ENCODE results near the gene APOL2. TPM values are rescaled to one million over a fixed set of nuclear protein-coding genes. Genes with fewer than 3 reads are reported as not detected.

The APOL2 gene
- total RNA-seq, 1 experiment from 2014 or later: 9.9 TPM

DNA sequence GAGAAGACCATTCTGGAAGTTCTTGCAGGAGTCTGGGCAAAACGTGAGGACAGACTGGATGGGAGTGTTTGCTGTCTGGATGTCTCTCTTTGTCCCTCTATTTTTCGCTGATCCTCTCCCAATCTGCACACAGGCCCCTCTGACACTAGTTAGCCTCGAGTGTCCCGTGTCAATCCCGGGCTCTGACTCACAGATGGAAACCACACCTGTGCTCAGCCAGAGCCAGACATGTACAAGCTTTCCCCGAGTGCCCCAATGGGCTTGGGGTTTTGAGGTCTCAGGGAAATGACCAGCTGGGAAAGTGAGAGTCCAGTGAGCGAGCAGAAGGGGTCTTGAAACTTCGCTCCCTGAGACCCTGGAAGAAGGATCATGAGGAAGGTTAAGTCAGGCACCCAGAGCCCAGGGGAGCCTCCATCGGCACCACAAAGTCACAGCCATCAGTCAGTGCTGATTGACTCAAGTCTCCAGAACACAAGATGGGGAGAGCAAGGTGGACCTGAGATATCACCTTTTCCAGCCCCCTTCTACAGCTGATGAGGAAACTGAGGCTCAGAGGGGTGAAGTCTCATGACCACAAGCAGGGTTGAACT is 13.9 kb downstream of the APOL2 start:
- ChIA-PET POLR2A (no interaction called here), RAD21 (ENCODE audit: low non-redundant PET in 1 of 2, low total read pairs in 2 of 2, uncharacterized antibody in 2 of 2, unreplicated experiment in 2 of 2) (no interaction called here), CTCF (no interaction called here)
- no peak overlapping the region for H3K4me3 ChIP-seq (replicated peaks in 1 of 2; ENCODE audit: low read depth in 1 of 2, low read length in 2 of 2)
- BruUV-seq (replicated peaks): no TSS peak
- H3K9me2 ChIP-seq (ENCODE audit: insufficient read depth): no peaks in the 10 kb centered on the region
- no peak overlapping the region for H3K27ac ChIP-seq (ENCODE audit: low read depth, low read length)
- no peak overlapping the region for H3K9ac ChIP-seq (ENCODE audit: low read length)
- no peaks in the 10 kb centered on the region for H3K4me1 ChIP-seq (ENCODE audit: control insufficient read depth in 1 of 2, insufficient read depth in 2 of 2, low read length in 2 of 2)
- H4K20me1 ChIP-seq (ENCODE audit: insufficient read depth): no peaks in the 10 kb centered on the region
- ATAC-seq: no peak
- H3K9me3 ChIP-seq (ENCODE audit: control insufficient read depth in 1 of 2, insufficient read depth in 1 of 2, low read depth in 1 of 2, low read length in 2 of 2): no peaks in the 10 kb centered on the region
- no peak overlapping the region for H2AFZ ChIP-seq (ENCODE audit: low read depth, low read length, poor library complexity, severe bottlenecking)
- no peaks in the 10 kb centered on the region for H3K27me3 ChIP-seq (ENCODE audit: insufficient read depth, low read length)
- H3K4me2 ChIP-seq (ENCODE audit: low read length): no peak overlapping the region
- TF ChIP-seq ELF1 (IDR thresholded peaks at IDR 0.05; ENCODE audit: borderline replicate concordance, low read depth) (no peak), FOSL1 (IDR thresholded peaks at IDR 0.05; ENCODE audit: low read depth) (no peak), TCF7L2 (IDR thresholded peaks at IDR 0.05; ENCODE audit: borderline replicate concordance, extremely low read depth, insufficient read depth, insufficient read length) (no peak), YY1 (IDR thresholded peaks at IDR 0.05; ENCODE audit: extremely low read depth, insufficient replicate concordance, low read depth, low read length) (no peak), EGR1 (IDR thresholded peaks at IDR 0.05; ENCODE audit: low read depth) (no peak), POLR2AphosphoS5 (IDR thresholded peaks at IDR 0.05; ENCODE audit: low read depth, low read length) (no peak), SIN3A (IDR thresholded peaks at IDR 0.05; ENCODE audit: low read depth) (no peak), RAD21 (IDR thresholded peaks at IDR 0.05; ENCODE audit: low read depth) (no peak), POLR2A (IDR thresholded peaks at IDR 0.05; ENCODE audit: borderline replicate concordance, extremely low read depth, insufficient read depth, insufficient read length) (no peak), EZH2 (IDR thresholded peaks at IDR 0.05) (no peak), ZFX (IDR thresholded peaks at IDR 0.05) (no peak), EZH2phosphoT487 (IDR thresholded peaks at IDR 0.05; ENCODE audit: borderline replicate concordance) (no peak), JUND (IDR thresholded peaks at IDR 0.05) (no peak), SP1 (IDR thresholded peaks at IDR 0.05; ENCODE audit: low read depth) (no peak), CEBPB (IDR thresholded peaks at IDR 0.05; ENCODE audit: low read depth) (no peak)
- TF ChIP-seq, protein P1, sequence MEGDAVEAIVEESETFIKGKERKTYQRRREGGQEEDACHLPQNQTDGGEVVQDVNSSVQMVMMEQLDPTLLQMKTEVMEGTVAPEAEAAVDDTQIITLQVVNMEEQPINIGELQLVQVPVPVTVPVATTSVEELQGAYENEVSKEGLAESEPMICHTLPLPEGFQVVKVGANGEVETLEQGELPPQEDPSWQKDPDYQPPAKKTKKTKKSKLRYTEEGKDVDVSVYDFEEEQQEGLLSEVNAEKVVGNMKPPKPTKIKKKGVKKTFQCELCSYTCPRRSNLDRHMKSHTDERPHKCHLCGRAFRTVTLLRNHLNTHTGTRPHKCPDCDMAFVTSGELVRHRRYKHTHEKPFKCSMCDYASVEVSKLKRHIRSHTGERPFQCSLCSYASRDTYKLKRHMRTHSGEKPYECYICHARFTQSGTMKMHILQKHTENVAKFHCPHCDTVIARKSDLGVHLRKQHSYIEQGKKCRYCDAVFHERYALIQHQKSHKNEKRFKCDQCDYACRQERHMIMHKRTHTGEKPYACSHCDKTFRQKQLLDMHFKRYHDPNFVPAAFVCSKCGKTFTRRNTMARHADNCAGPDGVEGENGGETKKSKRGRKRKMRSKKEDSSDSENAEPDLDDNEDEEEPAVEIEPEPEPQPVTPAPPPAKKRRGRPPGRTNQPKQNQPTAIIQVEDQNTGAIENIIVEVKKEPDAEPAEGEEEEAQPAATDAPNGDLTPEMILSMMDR (IDR thresholded peaks at IDR 0.05 in 2 of 3, conservative IDR thresholded peaks at IDR 0.05 in 1 of 3; ENCODE audit: borderline replicate concordance in 1 of 3, insufficient read depth in 1 of 3, low read depth in 2 of 3, low read length in 2 of 3): no peak
- TF ChIP-seq, protein P2, sequence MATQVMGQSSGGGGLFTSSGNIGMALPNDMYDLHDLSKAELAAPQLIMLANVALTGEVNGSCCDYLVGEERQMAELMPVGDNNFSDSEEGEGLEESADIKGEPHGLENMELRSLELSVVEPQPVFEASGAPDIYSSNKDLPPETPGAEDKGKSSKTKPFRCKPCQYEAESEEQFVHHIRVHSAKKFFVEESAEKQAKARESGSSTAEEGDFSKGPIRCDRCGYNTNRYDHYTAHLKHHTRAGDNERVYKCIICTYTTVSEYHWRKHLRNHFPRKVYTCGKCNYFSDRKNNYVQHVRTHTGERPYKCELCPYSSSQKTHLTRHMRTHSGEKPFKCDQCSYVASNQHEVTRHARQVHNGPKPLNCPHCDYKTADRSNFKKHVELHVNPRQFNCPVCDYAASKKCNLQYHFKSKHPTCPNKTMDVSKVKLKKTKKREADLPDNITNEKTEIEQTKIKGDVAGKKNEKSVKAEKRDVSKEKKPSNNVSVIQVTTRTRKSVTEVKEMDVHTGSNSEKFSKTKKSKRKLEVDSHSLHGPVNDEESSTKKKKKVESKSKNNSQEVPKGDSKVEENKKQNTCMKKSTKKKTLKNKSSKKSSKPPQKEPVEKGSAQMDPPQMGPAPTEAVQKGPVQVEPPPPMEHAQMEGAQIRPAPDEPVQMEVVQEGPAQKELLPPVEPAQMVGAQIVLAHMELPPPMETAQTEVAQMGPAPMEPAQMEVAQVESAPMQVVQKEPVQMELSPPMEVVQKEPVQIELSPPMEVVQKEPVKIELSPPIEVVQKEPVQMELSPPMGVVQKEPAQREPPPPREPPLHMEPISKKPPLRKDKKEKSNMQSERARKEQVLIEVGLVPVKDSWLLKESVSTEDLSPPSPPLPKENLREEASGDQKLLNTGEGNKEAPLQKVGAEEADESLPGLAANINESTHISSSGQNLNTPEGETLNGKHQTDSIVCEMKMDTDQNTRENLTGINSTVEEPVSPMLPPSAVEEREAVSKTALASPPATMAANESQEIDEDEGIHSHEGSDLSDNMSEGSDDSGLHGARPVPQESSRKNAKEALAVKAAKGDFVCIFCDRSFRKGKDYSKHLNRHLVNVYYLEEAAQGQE (IDR thresholded peaks at IDR 0.05; ENCODE audit: low read depth): no peak
- TF ChIP-seq, protein P3, sequence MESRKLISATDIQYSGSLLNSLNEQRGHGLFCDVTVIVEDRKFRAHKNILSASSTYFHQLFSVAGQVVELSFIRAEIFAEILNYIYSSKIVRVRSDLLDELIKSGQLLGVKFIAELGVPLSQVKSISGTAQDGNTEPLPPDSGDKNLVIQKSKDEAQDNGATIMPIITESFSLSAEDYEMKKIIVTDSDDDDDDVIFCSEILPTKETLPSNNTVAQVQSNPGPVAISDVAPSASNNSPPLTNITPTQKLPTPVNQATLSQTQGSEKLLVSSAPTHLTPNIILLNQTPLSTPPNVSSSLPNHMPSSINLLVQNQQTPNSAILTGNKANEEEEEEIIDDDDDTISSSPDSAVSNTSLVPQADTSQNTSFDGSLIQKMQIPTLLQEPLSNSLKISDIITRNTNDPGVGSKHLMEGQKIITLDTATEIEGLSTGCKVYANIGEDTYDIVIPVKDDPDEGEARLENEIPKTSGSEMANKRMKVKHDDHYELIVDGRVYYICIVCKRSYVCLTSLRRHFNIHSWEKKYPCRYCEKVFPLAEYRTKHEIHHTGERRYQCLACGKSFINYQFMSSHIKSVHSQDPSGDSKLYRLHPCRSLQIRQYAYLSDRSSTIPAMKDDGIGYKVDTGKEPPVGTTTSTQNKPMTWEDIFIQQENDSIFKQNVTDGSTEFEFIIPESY (IDR thresholded peaks at IDR 0.05; ENCODE audit: extremely low read depth, insufficient replicate concordance, low read length): no peak
- intact Hi-C loops (cut with micrococcal nuclease): loop anchor here (10.0 kb wide), 1 partner anchor 81 kb away; no protein-coding TSS in a partner anchor
- 0 out of 4 replicates have a peak, but pooled peaks cover 0 to 6% of the 10 kb centered on the region in 2 experiments for H3K36me3 ChIP-seq (ENCODE audit: control insufficient read depth in 1 of 2, insufficient read depth in 2 of 2, low read length in 2 of 2)
- no peak for DNase-seq (ENCODE audit: low read depth, low spot score)
- no peaks in the 10 kb centered on the region for H3K79me2 ChIP-seq (ENCODE audit: insufficient read depth, low read length)

All from HCT116 (cell line).